Breast epithelium (tissue), 4 donors: ENCODE results near the gene CCDC24. TPM values are rescaled to one million over a fixed set of nuclear protein-coding genes. Genes with fewer than 3 reads are reported as not detected.

ENCODE experiments used
- DNase-seq, 2 donors: peaks; one replicate each; pipeline ENCODE4 v3.0.0-alpha.2; 2019; ENCODE audit warnings: low spot score in 2 of 2
- H3K27ac ChIP-seq, 2 donors: fragments of 200-600 bp; sonication (generic) in 1 of 2; one replicate each; pipeline ENCODE4 v1.5.1; 2016 to 2019; ENCODE audit warnings: mild to moderate bottlenecking in 1 of 2
- H3K27me3 ChIP-seq, 2 donors: fragments of 200-600 bp; sonication (generic) in 1 of 2; one replicate each; pipeline versions ENCODE4 v1.5.1 to v1.6.0; 2017 to 2019; ENCODE audit warnings: control low read depth in 1 of 2, mild to moderate bottlenecking in 1 of 2
- H3K36me3 ChIP-seq: fragments of 200-600 bp; one replicate; pipeline ENCODE4 v1.5.1; 2019
- H3K4me1 ChIP-seq, 2 donors: fragments of 200-600 bp; sonication (generic); one replicate each; pipeline ENCODE4 v1.5.1; 2016 to 2019; ENCODE audit warnings: control low read depth in 1 of 2
- H3K4me3 ChIP-seq, 3 donors: fragments of 200-600 bp; sonication (generic); 1 replicate in 2 of 3; 2 replicates in 1 of 3; pipeline ENCODE4 v1.5.1; 2016 to 2019; ENCODE audit warnings: mild to moderate bottlenecking in 3 of 3, moderate library complexity in 2 of 3
- H3K9me3 ChIP-seq, 2 donors: fragments of 200-600 bp; sonication (generic) in 1 of 2; one replicate each; pipeline ENCODE4 v1.5.1; 2016 to 2019; ENCODE audit warnings: control low read depth in 1 of 2
- CTCF ChIP-seq, 3 donors: fragments of 450-650 bp; IDR thresholded peaks; one replicate each; pipeline ENCODE4 v1.5.1; 2016 to 2017; ENCODE audit warnings: antibody characterized with exemption in 3 of 3, mild to moderate bottlenecking in 3 of 3, moderate library complexity in 3 of 3
- POLR2A ChIP-seq: fragments of 450-650 bp; IDR thresholded peaks from one replicate; pipeline ENCODE4 v1.6.1; 2016; ENCODE audit warnings: antibody characterized with exemption, mild to moderate bottlenecking, moderate library complexity
- POLR2AphosphoS5 ChIP-seq, 3 donors: sonication (generic); formaldehyde crosslinking; IDR thresholded peaks; one replicate each; pipeline ENCODE4 v1.6.1; 2017; ENCODE audit warnings: antibody characterized with exemption in 3 of 3
- intact Hi-C: fragments of 100-400 bp; cut with DNase I; formaldehyde crosslinking; loops from one replicate; pipeline ENCODE4 v1.15.1; 2023; ENCODE audit warnings: low total_unique reads
- total RNA-seq, 3 donors: library from RNA; depleted of rRNA; stranded (reverse); fragments of >200 nt; gene quantifications; one replicate each; pipeline ENCODE4 v1.1.0, GENCODE V29; 2016

CCDC24 gene
- total RNA-seq, 3 donors from 2014 or later = 5.4 to 12.5 (median 12.3) TPM

GRCh38 chr1:44021581-44022321, 30.4 kb downstream of the CCDC24 start:
- H3K27ac ChIP-seq = peak overlapping the region in 1 of 2 donors; percentile 58
- no peak for DNase-seq
- intact Hi-C loops = loop anchor here (2.0 kb wide), 1 partner anchor 25 kb away; no protein-coding TSS in a partner anchor
- no peaks in the 10 kb centered on the region for H3K9me3 ChIP-seq
- H3K27me3 ChIP-seq = no peaks in the 10 kb centered on the region
- H3K36me3 ChIP-seq = no peaks in the 10 kb centered on the region
- no peak for TF ChIP-seq POLR2A
- no peak for TF ChIP-seq CTCF (IDR thresholded peaks at IDR 0.05)
- TF ChIP-seq POLR2AphosphoS5 (IDR thresholded peaks at IDR 0.05) = no peak
- no peak overlapping the region for H3K4me3 ChIP-seq
- H3K4me1 ChIP-seq = no peaks in the 10 kb centered on the region

- intact Hi-C loops = no loop called here
- Histone ChIP-seq H3K9me3 (no peaks in the 10 kb centered on the region), H3K27ac (peak overlapping the region; percentile 33 to 49)
These were observed 32.9 kb downstream of the CCDC24 start for GRCh38 chr1:44024031-44024902.

GRCh38 chr1:44024903-44025525, 33.6 kb downstream of the CCDC24 start:
- H3K9me3 ChIP-seq = no peaks in the 10 kb centered on the region
- no peak overlapping the region for H3K4me3 ChIP-seq
- TF ChIP-seq POLR2AphosphoS5 (IDR thresholded peaks at IDR 0.05) (no peak), POLR2A (no peak), CTCF (IDR thresholded peaks at IDR 0.05) (no peak)
- H3K27ac ChIP-seq = peak overlapping the region in 1 of 2 donors; percentile 49
- no peaks in the 10 kb centered on the region for H3K36me3 ChIP-seq
- DNase-seq = no peak
- H3K27me3 ChIP-seq = no peaks in the 10 kb centered on the region
- intact Hi-C loops = no loop called here
- no peaks in the 10 kb centered on the region for H3K4me1 ChIP-seq

More at GRCh38 chr1:44024031-44024902, 32.9 kb downstream of the CCDC24 start:
- H3K4me1 ChIP-seq = no peaks in the 10 kb centered on the region
- no peaks in the 10 kb centered on the region for H3K36me3 ChIP-seq
- TF ChIP-seq CTCF (IDR thresholded peaks at IDR 0.05) (no peak), POLR2AphosphoS5 (IDR thresholded peaks at IDR 0.05) (no peak), POLR2A (no peak)
- H3K4me3 ChIP-seq = no peak overlapping the region
- no peak for DNase-seq
- no peaks in the 10 kb centered on the region for H3K27me3 ChIP-seq

GRCh38 chr1:44025816-44026215, 34.4 kb downstream of the CCDC24 start:
- no peak overlapping the region for H3K4me3 ChIP-seq
- no peak for DNase-seq
- intact Hi-C loops = loop anchor here (1.0 kb wide), 1 partner anchor 41 kb away; no protein-coding TSS in a partner anchor
- TF ChIP-seq POLR2AphosphoS5 (IDR thresholded peaks at IDR 0.05) (no peak), POLR2A (no peak), CTCF (IDR thresholded peaks at IDR 0.05) (no peak)
- H3K4me1 ChIP-seq = no peaks in the 10 kb centered on the region
- H3K36me3 ChIP-seq = no peaks in the 10 kb centered on the region
- no peak overlapping the region for H3K27ac ChIP-seq
- H3K27me3 ChIP-seq = no peaks in the 10 kb centered on the region
- H3K9me3 ChIP-seq = no peaks in the 10 kb centered on the region
